Naive thymus-derived CD4-positive, alpha-beta T cell (primary cell): Measurements from ENCODE around the gene XCR1. TPM values are rescaled to one million over a fixed set of nuclear protein-coding genes. Genes with fewer than 3 reads are reported as not detected.

Experiments
- ATAC-seq: fragments of 150-1000 bp; cut with Tn5 transposase; 2 replicates; pipeline ENCODE4 v1.10.0; 2021; ENCODE audit warnings: mild to moderate bottlenecking, moderate library complexity
- CTCF ChIA-PET: fragments of 350-600 bp; sonication (Branson Sonifier 250); formaldehyde crosslinking; loops from one replicate; lab custom pipeline; 2021; ENCODE audit warnings: antibody characterized with exemption; lab: Charles Lee
- POLR2A ChIA-PET: fragments of 350-600 bp; sonication (Branson Sonifier 250); formaldehyde crosslinking; loops from one replicate; lab custom pipeline; 2021; ENCODE audit warnings: antibody characterized with exemption, inconsistent platforms; lab: Charles Lee
- DNase-seq, 9 donors: peaks; one replicate each; pipeline versions ENCODE4 v3.0.0 to v3.0.0-alpha.2; 2020 to 2022; ENCODE audit warnings: mixed read lengths in 1 of 9
- H3K27ac ChIP-seq: one replicate; pipeline ENCODE4 v1.7.0; 2013; ENCODE audit warnings: mild to moderate bottlenecking, low read depth, low read length, moderate library complexity
- H3K27me3 ChIP-seq, 2 donors: one replicate each; pipeline ENCODE4 v1.7.0; 2013; ENCODE audit warnings: low read length in 2 of 2, mild to moderate bottlenecking in 2 of 2, moderate library complexity in 2 of 2; ENCODE audit not compliant: control insufficient read depth in 2 of 2, insufficient read depth in 2 of 2
- H3K36me3 ChIP-seq, 3 experiments: 1 replicate in 2 of 3; 2 replicates in 1 of 3; pipeline ENCODE4 v1.7.0; 2013; ENCODE audit warnings: low read length in 3 of 3, mild to moderate bottlenecking in 3 of 3, moderate library complexity in 1 of 3; ENCODE audit not compliant: insufficient read depth in 3 of 3, control insufficient read depth in 2 of 3
- H3K4me1 ChIP-seq, 2 donors: one replicate each; pipeline ENCODE4 v1.7.0; 2013; ENCODE audit warnings: low read length in 2 of 2, mild to moderate bottlenecking in 2 of 2, moderate library complexity in 1 of 2; ENCODE audit not compliant: control insufficient read depth in 2 of 2, insufficient read depth in 2 of 2
- H3K4me3 ChIP-seq: 2 replicates; pipeline ENCODE4 v1.7.0; 2013; ENCODE audit warnings: mild to moderate bottlenecking, low read length
- H3K9me3 ChIP-seq, 3 experiments: 1 replicate in 2 of 3; 2 replicates in 1 of 3; pipeline ENCODE4 v1.7.0; 2013; ENCODE audit warnings: low read length in 3 of 3; ENCODE audit not compliant: control insufficient read depth in 2 of 3
- H3K27ac Mint-ChIP-seq, 9 donors: one replicate each; pipeline ENCODE4 v1.8.0; 2020 to 2022; ENCODE audit warnings: mixed read lengths in 9 of 9, mild to moderate bottlenecking in 8 of 9, moderate library complexity in 5 of 9, inconsistent platforms in 2 of 9
- H3K27me3 Mint-ChIP-seq, 5 donors: one replicate each; pipeline ENCODE4 v1.8.0; 2021 to 2022; ENCODE audit warnings: mixed read lengths in 5 of 5, mild to moderate bottlenecking in 1 of 5
- H3K36me3 Mint-ChIP-seq, 5 donors: one replicate each; pipeline ENCODE4 v1.8.0; 2020 to 2022; ENCODE audit warnings: mixed read lengths in 5 of 5, mild to moderate bottlenecking in 3 of 5, inconsistent platforms in 1 of 5
- H3K4me1 Mint-ChIP-seq, 7 donors: one replicate each; pipeline ENCODE4 v1.8.0; 2020 to 2022; ENCODE audit warnings: mixed read lengths in 7 of 7, mild to moderate bottlenecking in 3 of 7, inconsistent platforms in 1 of 7
- H3K4me3 Mint-ChIP-seq, 10 donors: one replicate each; pipeline ENCODE4 v1.8.0; 2020 to 2022; ENCODE audit warnings: mild to moderate bottlenecking in 10 of 10, mixed read lengths in 10 of 10, moderate library complexity in 6 of 10, inconsistent platforms in 2 of 10
- H3K9me3 Mint-ChIP-seq, 11 donors: one replicate each; pipeline ENCODE4 v1.8.0; 2020 to 2022; ENCODE audit warnings: mixed read lengths in 11 of 11, mild to moderate bottlenecking in 4 of 11, inconsistent platforms in 1 of 11, moderate library complexity in 1 of 11
- intact Hi-C, 2 donors: fragments of 100-400 bp; cut with micrococcal nuclease; formaldehyde crosslinking; loops; one replicate each; pipeline ENCODE4 v1.15.1; 2023
- polyA plus RNA-seq, 2 donors: library from polyadenylated mRNA; unstranded; fragments of 300-500 nt; fragmentation: Illumina TruSeq; gene quantifications; one replicate each; pipeline ENCODE4 v1.2.3, GENCODE V29; 2021
- total RNA-seq, 6 experiments: library from RNA in 5 of 6; stranded (reverse) in 5 of 6; gene quantifications; 1 replicate in 5 of 6; 2 replicates in 1 of 6; pipeline ENCODE4 v1.2.3 and lab custom pipeline; 2021 to 2026

XCR1 gene
- total and polyA plus RNA-seq, 7 experiments from 2014 or later: 0.05 to 0.88 TPM; not detected in 5

DNA sequence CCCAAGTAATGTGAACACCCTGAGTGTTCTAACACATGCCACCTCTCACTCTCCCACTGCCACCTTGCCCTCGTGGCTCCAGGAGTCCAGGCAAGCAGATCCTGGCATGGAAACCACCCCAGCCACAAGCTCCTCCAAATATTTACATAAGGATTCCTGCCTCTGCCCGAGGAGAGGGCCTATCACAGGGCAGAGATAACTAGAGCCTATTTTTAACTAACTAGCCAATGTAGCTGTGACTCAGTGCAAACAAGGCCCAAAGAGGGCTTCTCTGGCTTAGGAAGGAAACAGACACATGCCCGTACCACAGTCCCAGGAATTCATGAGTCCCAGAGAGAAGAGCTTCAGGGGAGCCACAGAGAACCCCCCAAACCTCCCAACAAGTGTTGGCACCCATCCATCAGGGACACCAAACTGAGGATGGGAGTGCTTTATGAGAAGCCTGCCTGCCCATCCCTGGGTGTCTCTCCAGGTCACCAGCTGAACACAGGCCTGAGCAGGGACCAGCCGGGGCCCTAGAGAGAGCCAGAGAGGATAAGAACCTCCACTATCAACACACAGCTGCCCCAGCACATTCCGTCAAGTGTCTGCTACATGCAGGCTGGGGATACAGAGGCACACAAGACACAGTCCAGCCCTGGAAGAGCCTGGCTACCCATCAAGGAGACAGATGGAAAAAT, 40.8 kb downstream of the XCR1 start:
- H3K4me3 Mint-ChIP-seq: no peak overlapping the region
- ChIA-PET POLR2A (interaction anchor here (1.4 kb wide), 1 partner anchor 9 kb away, joined by 6 read pairs; the partner anchor contains the start of gene FYCO1), CTCF (interaction anchor here (1.0 kb wide), 1 partner anchor 92 kb away, joined by 4 read pairs; no protein-coding TSS in a partner anchor)
- no peak overlapping the region for H3K27ac ChIP-seq
- H3K4me1 Mint-ChIP-seq: peaks cover 24 to 68% (median 36%) of the 10 kb centered on the region in 7 donors
- no peaks in the 10 kb centered on the region for H3K9me3 ChIP-seq
- DNase-seq: no peak
- peak overlapping the region in 5 of 9 donors; percentile 2 to 83 (median 35) for H3K27ac Mint-ChIP-seq
- no peaks in the 10 kb centered on the region for H3K27me3 Mint-ChIP-seq
- H3K36me3 ChIP-seq: peaks cover 0 to 50% (median 6%) of the 10 kb centered on the region in 3 experiments
- H3K4me3 ChIP-seq: no peak overlapping the region
- peaks cover 0 to 38% of the 10 kb centered on the region in 2 donors for H3K4me1 ChIP-seq
- H3K36me3 Mint-ChIP-seq: peaks cover 3 to 60% (median 8%) of the 10 kb centered on the region in 5 donors
- intact Hi-C loops: no loop called here
- H3K9me3 Mint-ChIP-seq: no peaks in the 10 kb centered on the region
- no peaks in the 10 kb centered on the region for H3K27me3 ChIP-seq
- ATAC-seq: no peak

DNA sequence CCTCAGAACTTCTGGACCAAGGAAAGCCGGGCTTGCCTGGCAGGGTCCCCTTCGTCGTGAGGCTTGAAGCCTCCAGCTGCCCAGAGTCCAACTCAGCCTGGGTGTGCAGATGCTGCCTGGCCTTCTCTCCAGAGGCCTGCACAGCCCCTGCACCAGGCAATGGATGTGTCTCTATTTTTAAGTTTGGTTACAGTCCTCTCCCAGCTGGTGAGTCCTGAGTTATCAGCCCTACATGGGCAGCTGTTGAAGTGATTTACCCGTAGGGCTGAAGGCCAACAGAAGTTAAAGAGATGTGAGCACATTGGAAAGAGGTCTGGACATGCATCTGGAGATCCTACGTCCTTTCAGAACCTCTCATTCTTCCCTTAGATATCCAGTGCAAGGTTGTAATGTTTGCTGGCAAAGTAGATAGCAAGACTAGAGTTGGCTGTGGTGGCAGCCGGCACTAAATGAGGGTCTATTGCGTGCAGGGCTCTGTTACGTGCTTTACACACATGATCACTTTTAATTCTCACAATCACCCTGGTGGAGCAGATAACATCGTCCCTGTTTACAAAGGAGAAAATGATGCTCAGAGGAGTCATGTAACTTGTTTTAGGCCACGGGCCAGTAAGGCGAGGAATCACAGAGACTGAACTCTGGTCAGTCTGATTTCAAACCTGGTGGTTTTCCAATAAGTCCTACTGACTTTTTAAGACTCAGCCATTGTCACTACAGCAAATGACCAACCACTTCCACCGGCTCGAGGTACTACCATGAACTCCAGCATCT, 41.6 kb downstream of the XCR1 start:
- CTCF ChIA-PET: interaction anchor here (0.6 kb wide), 1 partner anchor 34 kb away, joined by 4 read pairs; no protein-coding TSS in a partner anchor
- Histone ChIP-seq H3K27ac (no peak overlapping the region), H3K36me3 (peaks cover 6 to 57% (median 6%) of the 10 kb centered on the region in 3 experiments), H3K4me3 (no peak overlapping the region), H3K4me1 (peaks cover 0 to 38% of the 10 kb centered on the region in 2 donors), H3K9me3 (no peaks in the 10 kb centered on the region), H3K27me3 (no peaks in the 10 kb centered on the region)
- Mint-ChIP-seq H3K27me3 (no peaks in the 10 kb centered on the region), H3K4me3 (no peak overlapping the region), H3K9me3 (no peaks in the 10 kb centered on the region), H3K36me3 (peaks cover 5 to 61% (median 13%) of the 10 kb centered on the region in 5 donors), H3K4me1 (peaks cover 23 to 72% (median 37%) of the 10 kb centered on the region in 7 donors), H3K27ac (peak overlapping the region in 5 of 9 donors; percentile 11 to 83 (median 30))
- no peak for ATAC-seq
- POLR2A ChIA-PET: interaction anchor here (1.4 kb wide), 1 partner anchor 10 kb away, joined by 6 read pairs; the partner anchor contains the start of gene FYCO1
- no peak for DNase-seq
- intact Hi-C loops: no loop called here

DNA sequence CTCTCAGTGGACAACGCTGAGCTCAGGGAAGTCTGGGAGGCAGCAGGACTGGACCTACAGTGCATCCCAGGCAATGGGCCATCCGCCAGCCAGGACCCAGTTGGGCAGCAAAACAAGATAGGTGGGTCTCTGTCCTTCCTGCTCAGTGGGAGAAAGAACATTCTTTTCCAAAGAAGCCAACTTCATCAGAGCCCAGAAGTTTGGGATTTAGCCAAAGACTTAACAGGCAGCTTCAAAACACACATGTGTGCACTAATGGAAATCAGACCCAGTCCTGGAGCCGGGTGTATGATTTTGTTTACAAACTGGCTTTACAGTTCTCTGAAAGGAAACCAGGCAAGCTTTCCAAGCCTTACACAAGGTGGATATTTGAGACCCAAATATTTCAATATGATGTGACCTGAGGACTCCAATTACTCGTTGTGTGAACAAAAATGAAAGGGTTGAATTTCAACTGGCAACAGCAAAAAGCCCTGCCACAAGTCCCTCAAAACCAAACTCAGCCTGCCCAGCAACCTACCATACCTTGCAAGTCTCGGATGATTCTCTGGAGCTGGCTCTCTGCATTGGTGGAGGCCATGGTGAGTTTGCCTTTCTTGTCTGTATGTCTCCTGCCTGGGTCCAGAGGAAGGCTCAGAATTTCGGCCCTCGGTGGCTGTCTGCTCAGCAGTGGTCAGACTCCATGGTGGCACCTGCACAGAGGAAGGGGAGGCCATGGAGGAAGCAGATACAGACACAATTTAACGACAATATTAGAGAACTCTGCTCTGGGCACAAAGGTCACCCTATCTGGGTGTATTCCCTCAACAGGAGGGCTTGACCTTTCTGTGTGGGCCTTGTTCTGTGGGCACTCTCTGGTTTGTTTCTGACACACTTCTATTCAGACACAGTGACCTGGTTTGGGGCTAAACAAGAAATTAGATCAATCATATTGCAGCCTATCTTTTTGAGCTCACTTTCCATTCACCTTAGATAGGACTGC, 42.7 kb downstream of the XCR1 start:
- ChIA-PET POLR2A (interaction anchor here (1.0 kb wide), 1 partner anchor 60 kb away, joined by 3 read pairs; no protein-coding TSS in a partner anchor), CTCF (interaction anchor here (0.6 to 1.5 kb wide), 2 partner anchors 33 kb away, joined by 3 to 4 read pairs; no protein-coding TSS in a partner anchor)
- Mint-ChIP-seq H3K27ac (peak overlapping the region in 3 of 9 donors; percentile 17 to 67 (median 56)), H3K9me3 (no peaks in the 10 kb centered on the region), H3K27me3 (no peaks in the 10 kb centered on the region), H3K4me1 (peaks cover 20 to 75% (median 33%) of the 10 kb centered on the region in 7 donors), H3K36me3 (peaks cover 5 to 56% (median 13%) of the 10 kb centered on the region in 5 donors), H3K4me3 (no peak overlapping the region)
- peaks cover 0 to 45% of the 10 kb centered on the region in 2 donors for H3K4me1 ChIP-seq
- no peak for DNase-seq
- H3K36me3 ChIP-seq: peaks cover 6 to 61% (median 7%) of the 10 kb centered on the region in 3 experiments
- no peak overlapping the region for H3K27ac ChIP-seq
- no peak overlapping the region for H3K4me3 ChIP-seq
- H3K27me3 ChIP-seq: no peaks in the 10 kb centered on the region
- ATAC-seq: no peak
- H3K9me3 ChIP-seq: no peaks in the 10 kb centered on the region
- intact Hi-C loops: no loop called here

DNA sequence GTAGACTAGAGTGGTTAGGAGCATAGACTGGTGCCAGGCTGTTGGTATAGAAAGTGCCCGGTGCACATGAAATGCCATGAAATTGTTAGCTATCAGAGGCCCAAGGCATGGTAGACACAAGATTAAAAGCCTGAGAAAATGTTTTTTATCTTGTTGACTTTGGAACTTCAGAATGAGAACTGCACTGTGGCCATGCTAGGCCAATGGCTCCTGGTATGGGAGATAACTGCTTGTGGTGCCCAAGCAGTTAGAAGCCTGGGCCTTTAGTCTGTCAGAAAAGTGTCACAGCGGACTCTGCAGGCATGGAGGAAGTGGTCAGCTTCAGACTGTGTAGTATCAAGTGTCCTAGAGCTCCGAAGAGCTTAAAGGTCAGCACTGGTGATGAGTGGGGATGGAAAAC, 43.5 kb downstream of the XCR1 start:
- Histone ChIP-seq H3K4me3 (no peak overlapping the region), H3K9me3 (no peaks in the 10 kb centered on the region), H3K27ac (no peak overlapping the region), H3K36me3 (peaks cover 6 to 67% (median 12%) of the 10 kb centered on the region in 3 experiments), H3K27me3 (no peaks in the 10 kb centered on the region), H3K4me1 (peaks cover 0 to 51% of the 10 kb centered on the region in 2 donors)
- Mint-ChIP-seq H3K27me3 (no peaks in the 10 kb centered on the region), H3K4me3 (no peak overlapping the region), H3K4me1 (peaks cover 16 to 75% (median 33%) of the 10 kb centered on the region in 7 donors), H3K27ac (peak overlapping the region in 1 of 9 donors; percentile 48), H3K36me3 (peaks cover 5 to 58% (median 18%) of the 10 kb centered on the region in 5 donors), H3K9me3 (no peaks in the 10 kb centered on the region)
- no peak for DNase-seq
- intact Hi-C loops: no loop called here
- ChIA-PET CTCF (interaction anchor here (1.5 kb wide), 1 partner anchor 33 kb away, joined by 3 read pairs; no protein-coding TSS in a partner anchor), POLR2A (interaction anchor here (1.0 kb wide), 1 partner anchor 61 kb away, joined by 3 read pairs; no protein-coding TSS in a partner anchor)
- no peak for ATAC-seq

DNA sequence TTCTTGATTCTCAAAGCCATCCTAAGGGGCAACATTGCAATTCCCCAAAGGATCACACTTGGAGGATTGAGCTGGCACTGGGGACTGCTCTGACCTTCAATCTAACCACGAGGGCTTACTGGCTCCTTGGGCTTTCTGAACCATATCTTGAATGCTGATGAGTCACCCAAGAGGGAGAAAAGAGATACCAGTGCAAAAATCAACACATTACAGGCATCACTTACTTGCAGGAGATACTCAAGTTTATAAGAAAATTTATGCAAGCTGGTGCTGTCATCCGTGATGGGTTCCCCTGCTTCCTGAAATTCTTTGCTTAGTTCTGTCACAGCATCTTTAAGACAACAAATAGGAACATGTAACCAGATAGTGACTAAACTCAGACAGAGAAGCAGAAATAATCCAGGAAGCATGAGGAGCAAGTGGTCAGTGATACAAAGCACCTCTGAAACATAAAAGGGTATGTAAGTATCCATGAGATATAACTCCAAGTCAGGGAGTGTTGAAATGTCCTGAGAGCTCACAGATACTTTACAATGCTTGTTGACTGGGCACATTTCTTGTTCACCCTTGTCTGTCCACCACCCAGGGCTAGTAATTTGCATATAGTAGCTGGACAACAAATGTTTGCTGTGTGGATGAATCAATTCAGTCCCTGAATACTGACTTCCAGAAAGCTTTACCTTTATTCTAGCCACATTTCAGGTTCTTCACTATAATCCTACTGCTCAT, 45.8 kb downstream of the XCR1 start:
- H3K27me3 Mint-ChIP-seq: no peaks in the 10 kb centered on the region
- H3K4me3 Mint-ChIP-seq: peak overlapping the region in 2 of 10 donors; percentile 10 to 35
- POLR2A ChIA-PET: interaction anchor here (0.5 to 2.4 kb wide), 4 partner anchors 9 to 288 kb away, joined by 3 to 9 read pairs (median 4); partner anchors contain the start of gene FYCO1
- Histone ChIP-seq H3K36me3 (peaks cover 6 to 67% (median 12%) of the 10 kb centered on the region in 3 experiments), H3K27ac (no peak overlapping the region), H3K4me3 (no peak overlapping the region), H3K27me3 (no peaks in the 10 kb centered on the region), H3K4me1 (peaks cover 19 to 59% of the 10 kb centered on the region in 2 donors), H3K9me3 (no peaks in the 10 kb centered on the region)
- intact Hi-C loops: no loop called here
- CTCF ChIA-PET: interaction anchor here (1.1 kb wide), 1 partner anchor 30 kb away, joined by 3 read pairs; no protein-coding TSS in a partner anchor
- peaks cover 0 to 2% (median 0%) of the 10 kb centered on the region in 11 donors for H3K9me3 Mint-ChIP-seq
- DNase-seq: no peak
- H3K4me1 Mint-ChIP-seq: peaks cover 19 to 78% (median 37%) of the 10 kb centered on the region in 7 donors
- peak overlapping the region in 2 of 9 donors; percentile 55 to 80 for H3K27ac Mint-ChIP-seq
- peaks cover 11 to 57% (median 24%) of the 10 kb centered on the region in 5 donors for H3K36me3 Mint-ChIP-seq
- ATAC-seq: no peak
